ENCODE measurements around the gene CRPPA. TPM values are rescaled to one million over a fixed set of nuclear protein-coding genes. Genes with fewer than 3 reads are reported as not detected.

The CRPPA gene
- total and polyA plus RNA-seq, 2 donors (not counting 3 experiments of a cell fraction or from before 2014, with no cell fraction given), result 0.58 to 3.5 TPM

GRCh38 chr7:16450366-16450765 is 29.0 kb upstream of the CRPPA start:
- ChIA-PET CTCF (interaction anchor here (0.7 kb wide), 1 partner anchor 85 kb away, joined by 3 read pairs; no protein-coding TSS in a partner anchor), POLR2A (no interaction called here)
- no peaks in the 10 kb centered on the region for H3K9me3 ChIP-seq (replicated peaks; ENCODE audit: control insufficient read depth, insufficient read depth, low read length)
- intact Hi-C loops (cut with micrococcal nuclease) (no loop called here), dilution Hi-C loops (cut with MboI; ENCODE audit: extremely low pct_ligation_motif_present, low sequenced_read_pairs) (no loop called here)
- H3K4me2 ChIP-seq (ENCODE audit: insufficient read depth, low read length), result no peak overlapping the region
- no peak overlapping the region for H3K27ac ChIP-seq (ENCODE audit: insufficient read depth, low read depth, low read length)
- no peak overlapping the region for H3K4me3 ChIP-seq (replicated peaks in 1 of 3; ENCODE audit: insufficient read depth in 1 of 3, low read depth in 1 of 3, low read length in 3 of 3)
- H3K9me1 ChIP-seq (replicated peaks; ENCODE audit: control insufficient read depth, extremely low read depth, insufficient read depth, low read length), result no peaks in the 10 kb centered on the region
- FAIRE-seq, result no peak
- TF ChIP-seq MYC (IDR thresholded peaks at IDR 0.05; ENCODE audit: low read depth, low read length), result no peak
- TF ChIP-seq GATA2 (IDR thresholded peaks at IDR 0.05; ENCODE audit: insufficient read depth, insufficient read length, low read depth, low read length), result no peak
- TF ChIP-seq EZH2 (IDR thresholded peaks at IDR 0.05; ENCODE audit: borderline replicate concordance, low read depth, low read length, severe bottlenecking), result no peak
- TF ChIP-seq JUN (IDR thresholded peaks at IDR 0.05; ENCODE audit: borderline replicate concordance, insufficient read depth, insufficient read length, low read depth), result no peak
- no peak for TF ChIP-seq CTCF (IDR thresholded peaks at IDR 0.05; ENCODE audit: extremely low read depth in 1 of 2, insufficient read depth in 1 of 2, low read depth in 1 of 2, low read length in 2 of 2)
- TF ChIP-seq FOS (IDR thresholded peaks at IDR 0.05; ENCODE audit: borderline replicate concordance, insufficient read depth, low read length), result no peak
- no peak for TF ChIP-seq POLR2AphosphoS5 (IDR thresholded peaks at IDR 0.05; ENCODE audit: insufficient read depth, low read depth, low read length)
- no peak for TF ChIP-seq POLR2A (IDR thresholded peaks at IDR 0.05; ENCODE audit: low read depth, low read length)
- TF ChIP-seq, protein P1, sequence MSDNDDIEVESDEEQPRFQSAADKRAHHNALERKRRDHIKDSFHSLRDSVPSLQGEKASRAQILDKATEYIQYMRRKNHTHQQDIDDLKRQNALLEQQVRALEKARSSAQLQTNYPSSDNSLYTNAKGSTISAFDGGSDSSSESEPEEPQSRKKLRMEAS (IDR thresholded peaks at IDR 0.05; ENCODE audit: insufficient read depth, insufficient read length), result no peak
- H3K27me3 ChIP-seq (ENCODE audit: control insufficient read depth in 2 of 2, insufficient read depth in 2 of 2, low read length in 2 of 2), result no peaks in the 10 kb centered on the region
- H3K4me1 ChIP-seq (ENCODE audit: control insufficient read depth, extremely low read depth, insufficient read depth, low read length), result no peaks in the 10 kb centered on the region
- no peak overlapping the region for H3K9ac ChIP-seq (replicated peaks; ENCODE audit: extremely low read depth, insufficient read depth, low read length)
- no peaks in the 10 kb centered on the region for H4K20me1 ChIP-seq (replicated peaks; ENCODE audit: control insufficient read depth, extremely low read depth, insufficient read depth, low read length)
- DNase-seq (ENCODE audit: low read depth, low spot score), result no peak
- H2AFZ ChIP-seq (ENCODE audit: low read depth, low read length), result no peak overlapping the region
- H3K36me3 ChIP-seq (ENCODE audit: control insufficient read depth in 2 of 2, extremely low read depth in 1 of 2, insufficient read depth in 2 of 2, low read length in 2 of 2), result no peaks in the 10 kb centered on the region
- no TSS peak for BruUV-seq (replicated peaks)
- no peaks in the 10 kb centered on the region for H3K79me2 ChIP-seq (ENCODE audit: control insufficient read depth, insufficient read depth, low read length)

Data from endothelial cell of umbilical vein (primary cell).